Fibroblast of lung (primary cell): ENCODE data around the gene CDKAL1.

Source experiments
- CTCF ChIP-seq, 2 donors: IDR thresholded peaks in 1 of 2; conservative IDR thresholded peaks in 1 of 2; 1 replicate in 1 of 2; 2 replicates in 1 of 2; pipeline ENCODE4 v1.5.1; 2011 to 2012; ENCODE audit warnings: low read length in 2 of 2, control low read depth in 1 of 2, inconsistent platforms in 1 of 2, low read depth in 1 of 2, mild to moderate bottlenecking in 1 of 2
- EZH2 ChIP-seq: IDR thresholded peaks from 2 replicates; pipeline ENCODE4 v1.5.1; 2012; ENCODE audit warnings: low read length, control low read depth, mild to moderate bottlenecking; ENCODE audit errors: missing control alignments

GRCh38 chr6:20706939-20707485, 172.8 kb downstream of the CDKAL1 start:
- TF ChIP-seq EZH2 = no peak
- no peak for TF ChIP-seq CTCF (conservative IDR thresholded peaks at IDR 0.05 in 1 of 2, IDR thresholded peaks at IDR 0.05 in 1 of 2; ENCODE audit: low read depth in 1 of 2, low read length in 2 of 2)
